Peyer's patch (tissue), 4 donors: ENCODE data around the gene UGT1A6.

Experiments used
- CTCF ChIP-seq, 6 experiments: fragments of 450-650 bp in 4 of 6; fragments of 200-600 bp in 2 of 6; sonication (generic) in 1 of 6; IDR thresholded peaks; one replicate each; pipeline ENCODE4 v1.5.1; 2017 to 2019; ENCODE audit warnings: antibody characterized with exemption in 6 of 6, mild to moderate bottlenecking in 3 of 6, moderate library complexity in 1 of 6
- POLR2A ChIP-seq, 2 donors: fragments of 450-650 bp; IDR thresholded peaks; one replicate each; pipeline ENCODE4 v1.5.1; 2017; ENCODE audit warnings: antibody characterized with exemption in 2 of 2, mild to moderate bottlenecking in 2 of 2, moderate library complexity in 2 of 2

GRCh38 chr2:233817361-233817911, 124.7 kb downstream of the UGT1A6 start:
- TF ChIP-seq CTCF (IDR thresholded peaks at IDR 0.05) (no peak), POLR2A (IDR thresholded peaks at IDR 0.05) (no peak)
